ENCODE results near the gene MLN. TPM values are rescaled to one million over a fixed set of nuclear protein-coding genes. Genes with fewer than 3 reads are reported as not detected.

The MLN gene
- total and polyA plus RNA-seq, 2 of the 4 experiments (the other 2 are of a cell fraction), result not detected

GRCh38 chr6:33764036-33764435, 39.8 kb downstream of the MLN start:
- H2BK5ac ChIP-seq (ENCODE audit: low read depth, low read length, poor library complexity, severe bottlenecking), result no peak overlapping the region
- H3K4ac ChIP-seq (ENCODE audit: low read depth, low read length), result no peak overlapping the region
- no TSS peak for BruUV-seq (replicated peaks)
- in situ Hi-C loops (cut with MboI; ENCODE audit: low sequenced_read_pairs), result loop anchor here (10.0 kb wide), 2 partner anchors 179 to 391 kb away; partner anchors contain the start of gene BAK1
- intact Hi-C loops (cut with micrococcal nuclease), result loop anchor here (5.0 kb wide), 1 partner anchor 177 kb away; no protein-coding TSS in a partner anchor
- no peaks in the 10 kb centered on the region for H3K36me3 ChIP-seq (ENCODE audit: control insufficient read depth, insufficient read depth, low read length)
- ChIA-PET CTCF (no interaction called here), POLR2A (ENCODE audit: unreplicated experiment) (no interaction called here)
- DNase-seq (no peak), ATAC-seq (ENCODE audit: low read depth) (no peak)
- no CpG with 5 or more reads among the region's 2 CpGs for WGBS, 2 experiments (ENCODE audit: extremely low coverage in 2 of 2, insufficient read length in 1 of 2)
- no peak overlapping the region for H3K56ac ChIP-seq (ENCODE audit: extremely low read depth, insufficient read depth, low read length)
- TF ChIP-seq MAFK (IDR thresholded peaks at IDR 0.05; ENCODE audit: low read depth, low read length) (no peak), RAD21 (IDR thresholded peaks at IDR 0.05; ENCODE audit: low read length) (no peak), FOS (IDR thresholded peaks at IDR 0.05; ENCODE audit: low read depth, low read length) (no peak), POLR2A (IDR thresholded peaks at IDR 0.05; ENCODE audit: low read depth, low read length) (no peak)
- dilution Hi-C loops (cut with HindIII; ENCODE audit: low sequenced_read_pairs, unreplicated experiment), result no loop called here
- H2BK20ac ChIP-seq (ENCODE audit: low read depth, low read length), result no peak overlapping the region
- no peak overlapping the region for H4K5ac ChIP-seq (ENCODE audit: low read depth, low read length)
- H3K9me1 ChIP-seq (ENCODE audit: insufficient read depth, low read length), result peaks cover 13% of the 10 kb centered on the region
- H4K20me1 ChIP-seq (ENCODE audit: insufficient read depth, low read length), result peaks cover 3% of the 10 kb centered on the region; the same call in 1 of the 2 replicates
- no peak overlapping the region for H3K4me2 ChIP-seq (ENCODE audit: low read depth, low read length)
- H3K27ac ChIP-seq (ENCODE audit: insufficient read depth, low read length), result no peak overlapping the region
- H2AFZ ChIP-seq (replicated peaks; ENCODE audit: low read length, poor library complexity), result no peak overlapping the region
- no peak overlapping the region for H3K9ac ChIP-seq (ENCODE audit: low read depth, low read length)
- H3K9me3 ChIP-seq (ENCODE audit: control insufficient read depth, insufficient read depth, low read length), result no peaks in the 10 kb centered on the region
- 0 out of 4 replicates have a peak, but pooled peaks cover 0 to 4% of the 10 kb centered on the region in 2 experiments for H3K79me1 ChIP-seq (ENCODE audit: low read depth in 1 of 2, low read length in 2 of 2)
- no peak overlapping the region for H4K91ac ChIP-seq (ENCODE audit: insufficient read depth, low read depth, low read length)
- H3K14ac ChIP-seq (replicated peaks; ENCODE audit: low read depth, low read length), result no peak overlapping the region
- no peak overlapping the region for H2AK5ac ChIP-seq (ENCODE audit: low read depth, low read length)
- no peak overlapping the region for H2AK9ac ChIP-seq (replicated peaks; ENCODE audit: low read depth, low read length, poor library complexity)
- no peak overlapping the region for H3K4me3 ChIP-seq (ENCODE audit: insufficient read depth, low read depth, low read length)
- no peak overlapping the region for H2BK15ac ChIP-seq (ENCODE audit: low read depth, low read length)
- H4K8ac ChIP-seq (ENCODE audit: low read depth in 2 of 2, low read length in 2 of 2), result no peak overlapping the region
- no peak overlapping the region for H2BK120ac ChIP-seq (ENCODE audit: low read depth, low read length)
- no peak overlapping the region for H3K23ac ChIP-seq (ENCODE audit: low read depth, low read length)
- H3K4me1 ChIP-seq (ENCODE audit: control insufficient read depth, insufficient read depth, low read length), result peaks cover 24% of the 10 kb centered on the region
- no peaks in the 10 kb centered on the region for H3K27me3 ChIP-seq (ENCODE audit: control insufficient read depth, insufficient read depth, low read length)
- H3K18ac ChIP-seq (ENCODE audit: low read depth, low read length), result no peak overlapping the region; the same call in 1 of the 2 replicates
